Neural progenitor cell (in vitro differentiated cells): ENCODE data around the gene NUP35. TPM values are rescaled to one million over a fixed set of nuclear protein-coding genes. Genes with fewer than 3 reads are reported as not detected.

Source experiments
- DNase-seq: peaks from one replicate; pipeline ENCODE4 v3.0.0-alpha.2; 2016; ENCODE audit warnings: low spot score
- H2AFZ ChIP-seq: fragments of 200-600 bp; sonication (generic); replicated peaks from 2 replicates; pipeline ENCODE4 v1.6.1; 2016; ENCODE audit warnings: antibody characterized with exemption
- H3F3A ChIP-seq: fragments of 200-600 bp; sonication (generic); 2 replicates; pipeline ENCODE4 v1.6.1; 2016; ENCODE audit warnings: antibody characterized with exemption, low read depth
- H3K27ac ChIP-seq: fragments of 200-600 bp; sonication (generic); 2 replicates; pipeline ENCODE4 v1.5.1; 2016; ENCODE audit warnings: mild to moderate bottlenecking
- H3K27me3 ChIP-seq: fragments of 200-600 bp; sonication (generic); 2 replicates; pipeline ENCODE4 v1.6.1; 2016; ENCODE audit warnings: mild to moderate bottlenecking, moderate library complexity
- H3K36me3 ChIP-seq: fragments of 200-600 bp; sonication (generic); 2 replicates; pipeline ENCODE4 v1.5.1; 2016
- H3K4me1 ChIP-seq: fragments of 200-600 bp; sonication (generic); 2 replicates; pipeline ENCODE4 v1.6.1; 2016; ENCODE audit warnings: mixed run types
- H3K4me2 ChIP-seq: fragments of 200-600 bp; sonication (generic); 2 replicates; pipeline ENCODE4 v1.6.1; 2016
- H3K4me3 ChIP-seq: fragments of 200-600 bp; sonication (generic); 2 replicates; pipeline ENCODE4 v1.5.1; 2016
- H3K79me2 ChIP-seq: fragments of 200-600 bp; sonication (generic); 2 replicates; pipeline ENCODE4 v1.6.1; 2016; ENCODE audit warnings: low read depth
- H3K9ac ChIP-seq: fragments of 200-600 bp; sonication (generic); 2 replicates; pipeline ENCODE4 v1.6.1; 2016
- H3K9me3 ChIP-seq: fragments of 200-600 bp; sonication (generic); 2 replicates; pipeline ENCODE4 v1.5.1; 2016; ENCODE audit warnings: low read depth
- H4K20me1 ChIP-seq: fragments of 200-600 bp; sonication (generic); 2 replicates; pipeline ENCODE4 v1.6.1; 2016; ENCODE audit warnings: low read depth
- H3K27ac Mint-ChIP-seq: 3 replicates; pipeline ENCODE4 v1.8.0; 2021; ENCODE audit warnings: mixed read lengths
- H3K27me3 Mint-ChIP-seq: 2 replicates; pipeline ENCODE4 v1.8.0; 2022; ENCODE audit warnings: low read depth, mild to moderate bottlenecking, inconsistent platforms, moderate library complexity, mixed read lengths; ENCODE audit not compliant: insufficient read depth
- H3K36me3 Mint-ChIP-seq: 3 replicates; pipeline ENCODE4 v1.8.0; 2021; ENCODE audit warnings: mixed read lengths
- H3K4me1 Mint-ChIP-seq: 3 replicates; pipeline ENCODE4 v1.8.0; 2021; ENCODE audit warnings: mixed read lengths
- H3K4me3 Mint-ChIP-seq: 3 replicates; pipeline ENCODE4 v1.8.0; 2021; ENCODE audit warnings: mild to moderate bottlenecking, moderate library complexity, mixed read lengths
- H3K9me3 Mint-ChIP-seq: 3 replicates; pipeline ENCODE4 v1.8.0; 2020; ENCODE audit warnings: mixed read lengths
- CTCF ChIP-seq: fragments of 200-600 bp; sonication (generic); IDR thresholded peaks from 2 replicates; pipeline ENCODE4 v1.5.1; 2017; ENCODE audit warnings: antibody characterized with exemption, mild to moderate bottlenecking
- EZH2 ChIP-seq: fragments of 200-600 bp; sonication (generic); IDR thresholded peaks from 2 replicates; pipeline ENCODE4 v1.6.1; 2017; ENCODE audit warnings: antibody characterized with exemption, mild to moderate bottlenecking, moderate library complexity
- EZH2phosphoT487 ChIP-seq: fragments of 200-600 bp; sonication (generic); IDR thresholded peaks from 2 replicates; pipeline ENCODE4 v1.6.1; 2017; ENCODE audit warnings: antibody characterized with exemption
- total RNA-seq: library from RNA; depleted of rRNA; stranded (reverse); fragments of >200 nt; gene quantifications from 2 replicates; pipeline ENCODE4 v1.2.3, GENCODE V29; 2015; ENCODE audit warnings: low replicate concordance

The NUP35 gene
- total RNA-seq, 1 donor from 2014 or later = 53.3 TPM

- H3K4me3 ChIP-seq = no peak overlapping the region
- no peak overlapping the region for H3K9ac ChIP-seq
- no peak overlapping the region for H3K4me3 Mint-ChIP-seq
- H3K27me3 ChIP-seq = no peaks in the 10 kb centered on the region
- DNase-seq = no peak
- peaks cover 3% of the 10 kb centered on the region for H3K27me3 Mint-ChIP-seq
- no peak overlapping the region for H3K27ac ChIP-seq
- no peak overlapping the region for H3K4me2 ChIP-seq
- no peak overlapping the region for H3K27ac Mint-ChIP-seq
- H4K20me1 ChIP-seq = no peaks in the 10 kb centered on the region
- no peak overlapping the region for H2AFZ ChIP-seq
- H3K4me1 ChIP-seq = no peaks in the 10 kb centered on the region
- H3F3A ChIP-seq = no peaks in the 10 kb centered on the region
- peaks cover 37% of the 10 kb centered on the region for H3K36me3 ChIP-seq
- TF ChIP-seq CTCF = no peak
- no peak for TF ChIP-seq EZH2phosphoT487
- TF ChIP-seq EZH2 = no peak
- peaks cover 55% of the 10 kb centered on the region for H3K9me3 Mint-ChIP-seq
- H3K36me3 Mint-ChIP-seq = peaks cover 75% of the 10 kb centered on the region
- H3K79me2 ChIP-seq = peaks cover 13% of the 10 kb centered on the region
- H3K4me1 Mint-ChIP-seq = no peaks in the 10 kb centered on the region
- H3K9me3 ChIP-seq = peaks cover 18% of the 10 kb centered on the region
Measured at GRCh38 chr2:183179156-183179555, 54.9 kb downstream of the NUP35 start.

DNA sequence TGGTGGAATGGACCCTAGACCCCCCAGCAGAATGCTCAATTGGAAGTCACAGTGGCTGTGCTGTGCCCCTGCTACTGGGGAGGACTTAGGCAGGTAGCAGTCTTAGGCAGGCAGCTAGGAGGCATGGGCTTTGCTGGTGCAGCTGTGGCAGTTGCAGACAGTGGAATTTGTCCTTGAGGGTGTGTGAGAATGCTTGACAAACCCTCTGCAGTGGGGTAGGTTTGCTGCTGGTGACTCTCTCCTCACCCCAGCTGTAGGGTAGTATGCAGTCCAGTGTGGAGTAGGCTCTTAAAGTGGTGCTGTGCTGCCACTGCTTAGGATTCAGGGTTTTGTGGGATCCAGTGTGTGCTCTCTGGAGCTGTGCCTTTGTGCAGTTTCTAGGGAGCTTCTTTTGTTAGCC lies 61.3 kb downstream of the NUP35 start:
- Histone ChIP-seq H3K27ac (peak overlapping the region; percentile 21), H3F3A (no peaks in the 10 kb centered on the region), H2AFZ (no peak overlapping the region), H3K4me2 (peak overlapping the region; percentile 24), H3K27me3 (no peaks in the 10 kb centered on the region), H4K20me1 (no peaks in the 10 kb centered on the region), H3K4me3 (no peak overlapping the region), H3K4me1 (peaks cover 13% of the 10 kb centered on the region), H3K9me3 (peaks cover 11% of the 10 kb centered on the region), H3K9ac (peak overlapping the region; percentile 19), H3K36me3 (peaks cover 45% of the 10 kb centered on the region), H3K79me2 (peaks cover 39% of the 10 kb centered on the region)
- Mint-ChIP-seq H3K9me3 (peaks cover 22% of the 10 kb centered on the region), H3K27me3 (peaks cover 3% of the 10 kb centered on the region), H3K36me3 (peaks cover 59% of the 10 kb centered on the region), H3K27ac (no peak overlapping the region), H3K4me1 (no peaks in the 10 kb centered on the region), H3K4me3 (no peak overlapping the region)
- peak; percentile 43 for DNase-seq
- no peak for TF ChIP-seq EZH2
- TF ChIP-seq EZH2phosphoT487 = no peak
- TF ChIP-seq CTCF = no peak

- Mint-ChIP-seq H3K27ac (no peak overlapping the region), H3K4me1 (no peaks in the 10 kb centered on the region), H3K9me3 (peaks cover 22% of the 10 kb centered on the region), H3K36me3 (peaks cover 52% of the 10 kb centered on the region), H3K27me3 (peaks cover 3% of the 10 kb centered on the region), H3K4me3 (no peak overlapping the region)
- Histone ChIP-seq H3K9me3 (peaks cover 11% of the 10 kb centered on the region), H3K79me2 (peaks cover 39% of the 10 kb centered on the region), H3K27ac (no peak overlapping the region), H4K20me1 (no peaks in the 10 kb centered on the region), H3K4me2 (no peak overlapping the region), H3K4me3 (no peak overlapping the region), H3F3A (no peaks in the 10 kb centered on the region), H2AFZ (no peak overlapping the region), H3K36me3 (peaks cover 38% of the 10 kb centered on the region), H3K9ac (no peak overlapping the region), H3K4me1 (peaks cover 13% of the 10 kb centered on the region), H3K27me3 (no peaks in the 10 kb centered on the region)
- DNase-seq = no peak
- TF ChIP-seq CTCF = no peak
- TF ChIP-seq EZH2 = no peak
- no peak for TF ChIP-seq EZH2phosphoT487
Measured at GRCh38 chr2:183186296-183186695, 62.1 kb downstream of the NUP35 start.
